GM23338 (cell line): Measurements from ENCODE around the gene CHCHD3.

Source experiments
- EZH2 ChIP-seq: fragments of 200-600 bp; sonication (generic); IDR thresholded peaks from one replicate; pipeline ENCODE4 v1.8.0; 2017; ENCODE audit warnings: antibody characterized with exemption, mild to moderate bottlenecking, low read depth; ENCODE audit not compliant: unreplicated experiment
- POLR2AphosphoS5 ChIP-seq: IDR thresholded peaks from 2 replicates; pipeline ENCODE4 v1.6.1; 2016; ENCODE audit warnings: antibody characterized with exemption, low read depth
- REST ChIP-seq: IDR thresholded peaks from one replicate; pipeline ENCODE4 v1.6.1; 2018; ENCODE audit warnings: antibody characterized with exemption; ENCODE audit not compliant: unreplicated experiment
- TF ChIP-seq, protein P1 (sequence below), 2 experiments: fragments of 200-600 bp in 1 of 2; sonication (generic) in 1 of 2; conservative IDR thresholded peaks; 2 replicates each; pipeline versions ENCODE4 v1.5.1 to v1.6.1; 2016 to 2017; ENCODE audit warnings: antibody characterized with exemption in 2 of 2, low read depth in 2 of 2, mild to moderate bottlenecking in 2 of 2, moderate library complexity in 1 of 2
- TF ChIP-seq, protein P2 (sequence below): IDR thresholded peaks from 2 replicates; pipeline ENCODE4 v1.6.1; 2016; ENCODE audit warnings: antibody characterized with exemption

DNA sequence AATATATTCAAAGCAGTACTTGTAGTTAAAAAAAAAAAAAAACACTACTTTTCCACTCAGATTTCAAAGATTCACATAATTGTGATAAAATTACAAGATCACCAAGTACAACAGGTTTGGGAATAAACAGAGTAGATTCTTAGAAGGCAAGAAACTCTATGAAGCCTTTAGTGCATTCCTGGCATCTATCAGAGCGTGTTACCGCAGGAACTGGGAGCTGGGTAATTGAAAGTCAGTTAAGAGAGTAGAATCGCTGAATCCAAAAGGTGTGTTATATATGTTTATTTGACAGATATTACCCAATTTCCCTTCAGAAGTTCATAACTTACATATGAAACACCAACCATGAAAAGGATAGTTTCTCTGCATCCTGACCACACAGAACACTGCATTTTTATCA, 346.4 kb downstream of the CHCHD3 start:
- TF ChIP-seq, protein P1, sequence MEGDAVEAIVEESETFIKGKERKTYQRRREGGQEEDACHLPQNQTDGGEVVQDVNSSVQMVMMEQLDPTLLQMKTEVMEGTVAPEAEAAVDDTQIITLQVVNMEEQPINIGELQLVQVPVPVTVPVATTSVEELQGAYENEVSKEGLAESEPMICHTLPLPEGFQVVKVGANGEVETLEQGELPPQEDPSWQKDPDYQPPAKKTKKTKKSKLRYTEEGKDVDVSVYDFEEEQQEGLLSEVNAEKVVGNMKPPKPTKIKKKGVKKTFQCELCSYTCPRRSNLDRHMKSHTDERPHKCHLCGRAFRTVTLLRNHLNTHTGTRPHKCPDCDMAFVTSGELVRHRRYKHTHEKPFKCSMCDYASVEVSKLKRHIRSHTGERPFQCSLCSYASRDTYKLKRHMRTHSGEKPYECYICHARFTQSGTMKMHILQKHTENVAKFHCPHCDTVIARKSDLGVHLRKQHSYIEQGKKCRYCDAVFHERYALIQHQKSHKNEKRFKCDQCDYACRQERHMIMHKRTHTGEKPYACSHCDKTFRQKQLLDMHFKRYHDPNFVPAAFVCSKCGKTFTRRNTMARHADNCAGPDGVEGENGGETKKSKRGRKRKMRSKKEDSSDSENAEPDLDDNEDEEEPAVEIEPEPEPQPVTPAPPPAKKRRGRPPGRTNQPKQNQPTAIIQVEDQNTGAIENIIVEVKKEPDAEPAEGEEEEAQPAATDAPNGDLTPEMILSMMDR (conservative IDR thresholded peaks at IDR 0.05; ENCODE audit: low read depth in 2 of 2): no peak
- TF ChIP-seq EZH2 (no peak), REST (no peak), POLR2AphosphoS5 (no peak)
- TF ChIP-seq, protein P2, sequence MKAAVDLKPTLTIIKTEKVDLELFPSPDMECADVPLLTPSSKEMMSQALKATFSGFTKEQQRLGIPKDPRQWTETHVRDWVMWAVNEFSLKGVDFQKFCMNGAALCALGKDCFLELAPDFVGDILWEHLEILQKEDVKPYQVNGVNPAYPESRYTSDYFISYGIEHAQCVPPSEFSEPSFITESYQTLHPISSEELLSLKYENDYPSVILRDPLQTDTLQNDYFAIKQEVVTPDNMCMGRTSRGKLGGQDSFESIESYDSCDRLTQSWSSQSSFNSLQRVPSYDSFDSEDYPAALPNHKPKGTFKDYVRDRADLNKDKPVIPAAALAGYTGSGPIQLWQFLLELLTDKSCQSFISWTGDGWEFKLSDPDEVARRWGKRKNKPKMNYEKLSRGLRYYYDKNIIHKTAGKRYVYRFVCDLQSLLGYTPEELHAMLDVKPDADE: no peak
